CD4-positive, alpha-beta memory T cell (primary cell): Measurements from ENCODE around the gene BPGM. TPM values are rescaled to one million over a fixed set of nuclear protein-coding genes. Genes with fewer than 3 reads are reported as not detected.

Experiments
- CTCF ChIA-PET: fragments of 350-600 bp; sonication (Branson Sonifier 250); formaldehyde crosslinking; loops from one replicate; lab custom pipeline; 2021; ENCODE audit warnings: inconsistent platforms; ENCODE audit not compliant: partially characterized antibody; lab: Charles Lee
- POLR2A ChIA-PET: fragments of 350-600 bp; sonication (Branson Sonifier 250); formaldehyde crosslinking; loops from one replicate; lab custom pipeline; 2021; ENCODE audit not compliant: partially characterized antibody; lab: Charles Lee
- DNase-seq, 5 donors: peaks; one replicate each; pipeline versions ENCODE4 v3.0.0 to v3.0.0-alpha.2; 2020 to 2022; ENCODE audit warnings: mixed read lengths in 1 of 5
- H3K27ac ChIP-seq: one replicate; pipeline ENCODE4 v1.7.0; 2013; ENCODE audit warnings: low read depth, low read length
- H3K27me3 ChIP-seq: 2 replicates; pipeline ENCODE4 v1.7.0; 2013; ENCODE audit warnings: mild to moderate bottlenecking, low read length, moderate library complexity; ENCODE audit not compliant: insufficient read depth
- H3K36me3 ChIP-seq: 2 replicates; pipeline ENCODE4 v1.7.0; 2013; ENCODE audit warnings: mild to moderate bottlenecking, low read length, moderate library complexity; ENCODE audit not compliant: insufficient read depth
- H3K4me1 ChIP-seq: 2 replicates; pipeline ENCODE4 v1.7.0; 2013; ENCODE audit warnings: mild to moderate bottlenecking, low read length, moderate library complexity; ENCODE audit not compliant: insufficient read depth
- H3K4me3 ChIP-seq, 2 donors: one replicate each; pipeline ENCODE4 v1.7.0; 2013; ENCODE audit warnings: low read length in 2 of 2, mild to moderate bottlenecking in 1 of 2
- H3K9me3 ChIP-seq, 2 donors: one replicate each; pipeline ENCODE4 v1.7.0; 2013; ENCODE audit warnings: low read length in 2 of 2, control low read depth in 1 of 2; ENCODE audit not compliant: control insufficient read depth in 1 of 2
- H3K27ac Mint-ChIP-seq, 7 donors: one replicate each; pipeline ENCODE4 v1.8.0; 2020 to 2021; ENCODE audit warnings: mixed read lengths in 7 of 7, mild to moderate bottlenecking in 6 of 7, inconsistent platforms in 3 of 7, moderate library complexity in 3 of 7
- H3K27me3 Mint-ChIP-seq, 2 donors: one replicate each; pipeline ENCODE4 v1.8.0; 2020 to 2021; ENCODE audit warnings: mixed read lengths in 2 of 2
- H3K36me3 Mint-ChIP-seq, 2 donors: one replicate each; pipeline ENCODE4 v1.8.0; 2020 to 2021; ENCODE audit warnings: mixed read lengths in 2 of 2, inconsistent platforms in 1 of 2, mild to moderate bottlenecking in 1 of 2
- H3K4me1 Mint-ChIP-seq, 4 donors: one replicate each; pipeline ENCODE4 v1.8.0; 2020 to 2021; ENCODE audit warnings: mixed read lengths in 4 of 4, mild to moderate bottlenecking in 1 of 4
- H3K4me3 Mint-ChIP-seq, 8 donors: one replicate each; pipeline ENCODE4 v1.8.0; 2020 to 2021; ENCODE audit warnings: mixed read lengths in 8 of 8, mild to moderate bottlenecking in 7 of 8, moderate library complexity in 6 of 8, inconsistent platforms in 3 of 8
- H3K9me3 Mint-ChIP-seq, 8 donors: one replicate each; pipeline ENCODE4 v1.8.0; 2020 to 2021; ENCODE audit warnings: mixed read lengths in 8 of 8, mild to moderate bottlenecking in 5 of 8, inconsistent platforms in 3 of 8, moderate library complexity in 1 of 8
- intact Hi-C: fragments of 100-400 bp; cut with micrococcal nuclease; formaldehyde crosslinking; loops from one replicate; pipeline ENCODE4 v1.15.1; 2023
- polyA plus RNA-seq, 2 donors: library from polyadenylated mRNA; unstranded; fragments of 300-500 nt; fragmentation: Illumina TruSeq; gene quantifications; one replicate each; pipeline ENCODE4 v1.2.3, GENCODE V29; 2021
- total RNA-seq, 2 experiments: library from RNA; stranded (reverse); gene quantifications; one replicate each; pipeline ENCODE4 v1.2.3, GENCODE V29; 2021

BPGM gene
- total and polyA plus RNA-seq, 4 experiments from 2014 or later = 13.7 to 27.8 (median 18.4) TPM

DNA sequence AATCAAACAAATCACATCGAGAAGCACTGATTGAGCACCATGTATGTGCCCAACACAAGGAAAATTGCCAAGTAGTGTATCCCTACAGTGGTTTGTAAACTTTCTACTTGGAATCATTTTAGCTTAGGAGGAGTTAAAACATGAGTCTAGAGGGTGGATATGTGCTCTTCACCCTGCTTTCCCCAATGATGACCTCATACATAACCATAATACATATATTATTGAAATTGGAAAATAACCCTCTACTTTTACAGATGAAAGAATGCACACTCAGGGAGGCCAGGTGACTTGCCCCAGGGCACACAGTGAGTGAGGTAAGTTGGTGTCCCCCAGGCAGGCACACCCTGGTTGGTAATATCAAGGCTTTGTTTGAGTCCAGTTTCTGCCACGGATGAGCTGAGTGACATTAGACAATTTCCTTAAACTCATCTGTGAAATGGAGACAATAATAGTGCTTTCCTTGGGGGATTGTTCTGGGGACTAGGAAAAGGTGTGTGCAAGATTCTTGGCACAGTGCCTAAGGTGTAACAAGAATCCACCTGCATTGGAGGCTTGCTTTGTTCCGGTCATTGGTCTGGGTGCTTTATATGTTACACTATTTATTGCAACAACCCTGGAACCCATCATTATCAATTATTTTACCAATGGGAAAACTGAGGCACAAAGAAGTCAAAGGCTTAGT is 50.7 kb downstream of the BPGM start:
- no peak overlapping the region for H3K27ac Mint-ChIP-seq

DNA sequence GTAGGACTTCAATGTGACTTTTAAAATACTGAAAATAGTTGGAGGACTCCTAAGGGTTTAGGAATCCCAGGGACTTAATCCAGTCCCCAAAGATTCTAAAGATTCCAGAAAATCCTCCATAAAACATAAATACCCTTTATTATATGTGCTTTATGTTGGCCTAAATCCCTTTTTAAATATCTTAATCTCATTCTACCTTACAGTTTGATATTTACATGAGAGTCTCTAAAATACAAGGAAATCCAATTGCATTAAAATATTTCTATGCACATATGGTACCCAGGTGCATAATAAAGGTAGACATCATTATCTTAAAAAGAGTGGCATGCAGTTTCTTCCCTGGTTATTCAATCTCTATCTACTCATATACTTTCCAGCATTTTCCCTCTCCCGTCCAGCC is 51.8 kb downstream of the BPGM start:
- H3K36me3 Mint-ChIP-seq = no peaks in the 10 kb centered on the region
- no peaks in the 10 kb centered on the region for H3K9me3 ChIP-seq
- H3K4me3 ChIP-seq = no peak overlapping the region
- no peak for DNase-seq
- no peak overlapping the region for H3K27ac Mint-ChIP-seq
- no peaks in the 10 kb centered on the region for H3K27me3 ChIP-seq
- intact Hi-C loops = no loop called here
- H3K27me3 Mint-ChIP-seq = no peaks in the 10 kb centered on the region
- H3K4me1 ChIP-seq = no peaks in the 10 kb centered on the region
- no peak overlapping the region for H3K4me3 Mint-ChIP-seq
- H3K9me3 Mint-ChIP-seq = no peaks in the 10 kb centered on the region
- CTCF ChIA-PET = interaction anchor here (0.8 to 6.9 kb wide), 2 partner anchors 65 kb away, joined by 3 to 174 read pairs; no protein-coding TSS in a partner anchor
- POLR2A ChIA-PET = no interaction called here
- no peaks in the 10 kb centered on the region for H3K36me3 ChIP-seq
- H3K27ac ChIP-seq = no peak overlapping the region
- no peaks in the 10 kb centered on the region for H3K4me1 Mint-ChIP-seq

More for the DNA sequence above, 50.7 kb downstream of the BPGM start:
- no peak overlapping the region for H3K27ac ChIP-seq
- H3K4me3 ChIP-seq = no peak overlapping the region
- DNase-seq = no peak
- H3K36me3 ChIP-seq = no peaks in the 10 kb centered on the region
- Mint-ChIP-seq H3K36me3 (no peaks in the 10 kb centered on the region), H3K27me3 (peaks cover 0 to 2% of the 10 kb centered on the region in 2 donors), H3K4me1 (no peaks in the 10 kb centered on the region), H3K4me3 (no peak overlapping the region), H3K9me3 (no peaks in the 10 kb centered on the region)
- CTCF ChIA-PET = interaction anchor here (0.8 to 1.1 kb wide), 2 partner anchors 62 to 63 kb away, joined by 3 to 5 read pairs; no protein-coding TSS in a partner anchor
- POLR2A ChIA-PET = no interaction called here
- H3K4me1 ChIP-seq = no peaks in the 10 kb centered on the region
- H3K27me3 ChIP-seq = no peaks in the 10 kb centered on the region
- intact Hi-C loops = no loop called here
- H3K9me3 ChIP-seq = no peaks in the 10 kb centered on the region

DNA sequence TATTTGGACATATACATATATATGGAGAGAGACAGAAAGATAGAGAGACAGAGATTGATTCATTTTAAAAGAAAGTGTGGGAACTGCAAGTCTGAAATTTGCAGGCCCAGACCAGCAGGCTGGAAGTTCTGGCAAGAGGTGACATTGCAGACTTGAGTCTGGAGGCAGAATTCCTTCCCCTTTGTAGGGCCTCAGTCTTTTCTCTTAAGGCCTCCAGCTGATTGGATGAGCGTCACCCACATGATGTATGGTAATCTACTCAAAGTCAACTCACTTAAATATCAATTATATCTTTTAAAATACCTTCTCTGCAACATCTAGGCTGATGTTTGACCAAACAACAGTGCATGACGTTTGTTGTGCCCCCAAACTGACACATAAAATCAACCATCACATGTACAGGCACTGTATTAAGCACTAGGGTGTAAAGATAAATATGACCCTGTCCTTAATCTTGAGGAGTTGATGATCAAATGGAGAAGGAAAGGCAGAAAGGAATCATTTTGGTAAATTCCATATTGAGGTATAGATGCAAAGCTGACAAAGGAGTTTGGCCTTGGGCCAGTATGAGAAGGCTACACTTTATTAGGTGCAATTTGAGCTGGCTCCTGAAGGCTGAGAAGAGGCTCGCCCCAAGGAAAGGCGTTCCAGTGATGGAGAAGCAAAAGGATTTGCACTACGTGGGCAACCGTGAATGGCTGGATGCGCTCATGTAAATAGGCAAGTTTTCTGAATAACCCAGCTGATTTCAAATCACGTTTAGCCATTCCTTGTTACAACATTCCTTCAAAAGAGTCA is 52.6 kb downstream of the BPGM start:
- Histone ChIP-seq H3K4me1 (no peaks in the 10 kb centered on the region), H3K27ac (no peak overlapping the region), H3K36me3 (no peaks in the 10 kb centered on the region), H3K27me3 (no peaks in the 10 kb centered on the region), H3K9me3 (no peaks in the 10 kb centered on the region), H3K4me3 (no peak overlapping the region)
- intact Hi-C loops = no loop called here
- DNase-seq = no peak
- H3K27ac Mint-ChIP-seq = no peak overlapping the region
- H3K36me3 Mint-ChIP-seq = no peaks in the 10 kb centered on the region
- ChIA-PET CTCF (interaction anchor here (0.9 to 6.9 kb wide), 5 partner anchors 9 to 255 kb away, joined by 3 to 174 read pairs (median 11); partner anchors contain the start of gene BPGM), POLR2A (interaction anchor here (0.6 kb wide), 1 partner anchor 39 kb away, joined by 3 read pairs; no protein-coding TSS in a partner anchor)
- H3K4me3 Mint-ChIP-seq = no peak overlapping the region
- H3K27me3 Mint-ChIP-seq = no peaks in the 10 kb centered on the region
- no peaks in the 10 kb centered on the region for H3K4me1 Mint-ChIP-seq
- no peaks in the 10 kb centered on the region for H3K9me3 Mint-ChIP-seq

DNA sequence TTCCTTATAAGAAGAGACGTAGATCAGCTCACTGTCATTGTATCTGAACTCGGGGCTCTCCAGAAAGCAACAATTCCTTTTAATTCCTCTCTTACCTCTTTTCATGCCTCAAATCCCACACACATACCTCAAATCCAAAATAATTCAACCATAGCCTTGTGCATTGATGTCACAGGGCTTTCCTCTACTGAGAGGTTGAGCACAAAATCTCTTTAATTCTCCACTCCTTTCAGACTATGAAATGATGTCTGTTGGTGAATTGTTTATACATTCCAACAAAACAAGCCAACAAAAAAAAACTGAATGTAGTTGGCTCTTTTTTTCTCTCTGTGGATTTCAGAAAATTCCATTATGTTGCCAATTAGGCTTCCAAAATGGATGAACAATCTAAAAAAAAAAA is 53.2 kb downstream of the BPGM start:
- Mint-ChIP-seq H3K9me3 (no peaks in the 10 kb centered on the region), H3K4me1 (no peaks in the 10 kb centered on the region), H3K36me3 (no peaks in the 10 kb centered on the region), H3K27me3 (no peaks in the 10 kb centered on the region), H3K4me3 (no peak overlapping the region), H3K27ac (no peak overlapping the region)
- no peaks in the 10 kb centered on the region for H3K27me3 ChIP-seq
- no peaks in the 10 kb centered on the region for H3K4me1 ChIP-seq
- CTCF ChIA-PET = interaction anchor here (0.9 to 6.9 kb wide), 7 partner anchors 10 to 471 kb away, joined by 3 to 174 read pairs (median 4); partner anchors contain the start of genes BPGM and CYREN
- no peak overlapping the region for H3K4me3 ChIP-seq
- DNase-seq = no peak
- intact Hi-C loops = no loop called here
- POLR2A ChIA-PET = no interaction called here
- H3K9me3 ChIP-seq = no peaks in the 10 kb centered on the region
- H3K27ac ChIP-seq = no peak overlapping the region
- H3K36me3 ChIP-seq = no peaks in the 10 kb centered on the region

DNA sequence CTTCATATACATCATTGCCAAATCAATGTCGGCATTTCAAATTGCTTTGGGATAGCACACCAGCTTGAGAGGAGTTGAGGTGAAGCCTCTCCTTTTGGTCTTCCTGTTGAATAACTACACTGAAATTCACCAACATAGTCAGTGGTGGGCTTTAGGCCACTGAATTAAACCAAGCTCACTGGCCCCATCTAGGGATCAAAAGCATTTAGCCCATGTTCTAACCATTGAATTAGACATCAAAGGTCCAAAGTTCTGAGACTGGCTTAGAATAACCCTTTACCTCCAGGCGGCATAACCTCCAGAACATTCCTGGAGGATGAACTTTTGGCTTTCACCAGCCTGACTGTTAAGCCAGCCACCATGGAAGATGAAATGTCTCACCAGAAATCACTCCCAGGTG is 54.6 kb downstream of the BPGM start:
- H3K9me3 Mint-ChIP-seq = no peaks in the 10 kb centered on the region
- no peaks in the 10 kb centered on the region for H3K4me1 ChIP-seq
- no peaks in the 10 kb centered on the region for H3K36me3 Mint-ChIP-seq
- H3K27ac ChIP-seq = no peak overlapping the region
- intact Hi-C loops = loop anchor here (1.0 kb wide), 1 partner anchor 68 kb away; no protein-coding TSS in a partner anchor
- no peaks in the 10 kb centered on the region for H3K9me3 ChIP-seq
- peak in 4 of 5 donors; percentile 18 to 21 (median 20) for DNase-seq
- H3K4me3 ChIP-seq = no peak overlapping the region
- CTCF ChIA-PET = interaction anchor here (0.7 to 6.9 kb wide), 15 partner anchors 9 to 469 kb away, joined by 3 to 174 read pairs (median 3); partner anchors contain the start of genes BPGM and CYREN
- POLR2A ChIA-PET = interaction anchor here (0.6 to 1.8 kb wide), 5 partner anchors 54 to 68 kb away, joined by 3 to 8 read pairs (median 5); partner anchors contain the start of gene BPGM
- no peaks in the 10 kb centered on the region for H3K4me1 Mint-ChIP-seq
- H3K27ac Mint-ChIP-seq = no peak overlapping the region
- H3K27me3 ChIP-seq = no peaks in the 10 kb centered on the region
- no peaks in the 10 kb centered on the region for H3K36me3 ChIP-seq
- H3K4me3 Mint-ChIP-seq = no peak overlapping the region
- no peaks in the 10 kb centered on the region for H3K27me3 Mint-ChIP-seq

DNA sequence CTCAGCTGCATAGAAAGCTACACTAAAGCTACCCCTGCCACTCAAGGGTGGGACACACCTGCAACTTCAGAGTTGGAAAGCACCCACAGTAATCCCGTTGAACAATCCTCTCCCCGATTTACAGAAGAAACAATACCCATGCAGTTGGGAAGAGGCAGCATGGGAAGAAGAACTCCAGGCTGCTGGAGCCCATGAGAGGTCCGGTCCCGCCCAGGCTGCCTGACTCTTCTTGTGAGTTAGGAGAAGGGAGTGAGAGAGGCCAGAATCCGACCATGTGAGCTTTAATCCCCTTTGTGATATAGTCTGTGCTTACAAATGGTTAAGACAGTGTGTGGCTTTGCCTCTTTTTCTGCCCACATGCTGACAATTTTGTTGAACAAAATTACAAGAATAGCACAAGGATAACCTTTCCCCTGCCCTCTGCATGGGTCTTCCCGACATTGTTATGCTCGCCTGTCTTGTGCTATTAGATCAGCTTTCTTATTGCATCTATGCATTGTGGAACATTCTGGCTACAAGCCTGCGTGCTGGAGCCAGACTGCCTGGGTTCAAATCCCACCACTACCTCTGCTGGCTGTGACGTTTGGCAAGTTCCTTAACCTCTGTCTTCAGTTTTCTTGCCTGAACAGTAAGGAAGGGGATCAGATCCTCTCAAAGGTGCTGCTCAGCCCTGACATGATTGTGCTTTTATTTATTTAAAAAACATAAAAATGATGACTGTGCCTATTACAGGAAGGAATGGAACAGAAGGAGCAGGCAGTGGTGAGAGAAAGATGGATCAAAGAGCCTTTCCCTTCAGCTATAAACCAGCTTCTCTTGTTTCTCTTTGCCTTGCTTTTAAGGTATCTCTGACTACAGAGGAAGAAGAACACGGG is 56.0 kb downstream of the BPGM start:
- Mint-ChIP-seq H3K4me3 (no peak overlapping the region), H3K36me3 (no peaks in the 10 kb centered on the region), H3K4me1 (no peaks in the 10 kb centered on the region), H3K9me3 (no peaks in the 10 kb centered on the region), H3K27ac (no peak overlapping the region), H3K27me3 (no peaks in the 10 kb centered on the region)
- intact Hi-C loops = no loop called here
- ChIA-PET POLR2A (interaction anchor here (1.8 kb wide), 2 partner anchors 55 to 57 kb away, joined by 5 to 8 read pairs; partner anchors contain the start of gene BPGM), CTCF (interaction anchor here (0.9 to 6.9 kb wide), 8 partner anchors 11 to 91 kb away, joined by 3 to 174 read pairs (median 4); partner anchors contain the start of gene BPGM)
- no peak overlapping the region for H3K4me3 ChIP-seq
- no peaks in the 10 kb centered on the region for H3K9me3 ChIP-seq
- H3K4me1 ChIP-seq = no peaks in the 10 kb centered on the region
- H3K27me3 ChIP-seq = no peaks in the 10 kb centered on the region
- no peaks in the 10 kb centered on the region for H3K36me3 ChIP-seq
- DNase-seq = no peak
- H3K27ac ChIP-seq = no peak overlapping the region
